Activated CD4-positive, alpha-beta T cell treated with anti-CD3 and anti-CD28 coated beads for 36 hours (primary cell): ENCODE data around the gene DNAJB11. TPM values are rescaled to one million over a fixed set of nuclear protein-coding genes. Genes with fewer than 3 reads are reported as not detected.

Source experiments
- ATAC-seq: fragments of 200-7000 bp; cut with Tn5 transposase; one replicate; pipeline ENCODE4 v1.10.0; 2021; ENCODE audit warnings: mild to moderate bottlenecking, moderate library complexity
- CTCF ChIA-PET: fragments of 350-600 bp; sonication (Branson Sonifier 250); formaldehyde crosslinking; loops from one replicate; lab custom pipeline; 2021; ENCODE audit warnings: antibody characterized with exemption; lab: Charles Lee
- POLR2A ChIA-PET: fragments of 350-600 bp; sonication (Branson Sonifier 250); formaldehyde crosslinking; loops from one replicate; lab custom pipeline; 2021; ENCODE audit warnings: antibody characterized with exemption, inconsistent platforms; lab: Charles Lee
- DNase-seq: peaks from one replicate; pipeline ENCODE4 v3.0.0-alpha.2; 2020
- H3K27ac Mint-ChIP-seq: one replicate; pipeline ENCODE4 v1.8.0; 2021; ENCODE audit warnings: mixed read lengths
- H3K27me3 Mint-ChIP-seq: one replicate; pipeline ENCODE4 v1.8.0; 2021; ENCODE audit warnings: mixed read lengths
- H3K36me3 Mint-ChIP-seq: one replicate; pipeline ENCODE4 v1.8.0; 2021; ENCODE audit warnings: low read depth, mixed read lengths
- H3K4me1 Mint-ChIP-seq: one replicate; pipeline ENCODE4 v1.8.0; 2021; ENCODE audit warnings: mixed read lengths
- H3K4me3 Mint-ChIP-seq: one replicate; pipeline ENCODE4 v1.8.0; 2021; ENCODE audit warnings: mild to moderate bottlenecking, moderate library complexity, mixed read lengths
- H3K9me3 Mint-ChIP-seq: one replicate; pipeline ENCODE4 v1.8.0; 2021; ENCODE audit warnings: low read depth, mixed read lengths
- intact Hi-C, 2 experiments: fragments of 100-400 bp; cut with DNase I in 1 of 2; cut with micrococcal nuclease in 1 of 2; formaldehyde crosslinking; loops; one replicate each; pipeline versions ENCODE4 v1.14.2 to v1.15.1; 2022 to 2024; cut with DNase I, micrococcal nuclease
- total RNA-seq, 2 experiments: library from RNA; stranded (reverse); gene quantifications; one replicate each; pipeline ENCODE4 v1.2.3, GENCODE V29; 2021

Gene DNAJB11
- total RNA-seq, 2 experiments from 2014 or later = 30.9 to 36.6 TPM

GRCh38 chr3:186605561-186606545, 35.3 kb downstream of the DNAJB11 start:
- Mint-ChIP-seq H3K27me3 (no peaks in the 10 kb centered on the region), H3K4me3 (no peak overlapping the region), H3K27ac (no peak overlapping the region), H3K9me3 (no peaks in the 10 kb centered on the region), H3K4me1 (no peaks in the 10 kb centered on the region), H3K36me3 (no peaks in the 10 kb centered on the region)
- intact Hi-C loops = no loop called here
- no peak for DNase-seq
- no peak for ATAC-seq
- CTCF ChIA-PET = interaction anchor here (0.7 to 6.2 kb wide), 3 partner anchors 9 to 1037 kb away, joined by 3 to 28 read pairs (median 19); no protein-coding TSS in a partner anchor
- POLR2A ChIA-PET = no interaction called here

DNA sequence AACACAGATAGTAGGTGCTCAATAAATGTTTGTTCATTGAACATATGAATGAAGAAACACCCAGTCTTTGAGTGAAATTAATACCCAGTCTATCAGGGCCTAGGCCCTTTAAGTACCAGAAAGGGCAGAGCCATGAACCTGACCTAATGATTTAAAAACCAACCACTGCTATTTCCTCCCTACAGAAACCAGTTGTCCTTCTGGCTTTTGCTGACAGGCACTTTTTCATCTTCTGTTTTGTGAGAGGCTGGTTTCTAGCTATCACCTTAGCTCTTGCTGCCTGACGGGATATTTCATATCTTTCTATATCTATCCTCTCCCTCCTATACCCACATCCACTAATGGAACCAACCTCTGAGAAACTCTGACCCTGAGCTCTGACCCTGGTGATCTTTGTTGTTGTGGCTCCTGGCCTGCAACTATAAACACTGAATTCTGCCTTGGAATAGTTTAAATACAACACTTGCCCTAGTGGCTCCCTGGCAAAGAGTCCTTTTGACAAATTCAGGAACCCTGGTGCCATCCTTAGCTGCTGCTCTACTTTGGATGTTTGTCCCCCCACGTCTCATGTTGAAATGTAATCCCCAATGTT, 38.2 kb downstream of the DNAJB11 start:
- POLR2A ChIA-PET = interaction anchor here (0.6 to 0.9 kb wide), 2 partner anchors 15 to 696 kb away, joined by 3 read pairs; no protein-coding TSS in a partner anchor
- H3K27ac Mint-ChIP-seq = no peak overlapping the region

DNA sequence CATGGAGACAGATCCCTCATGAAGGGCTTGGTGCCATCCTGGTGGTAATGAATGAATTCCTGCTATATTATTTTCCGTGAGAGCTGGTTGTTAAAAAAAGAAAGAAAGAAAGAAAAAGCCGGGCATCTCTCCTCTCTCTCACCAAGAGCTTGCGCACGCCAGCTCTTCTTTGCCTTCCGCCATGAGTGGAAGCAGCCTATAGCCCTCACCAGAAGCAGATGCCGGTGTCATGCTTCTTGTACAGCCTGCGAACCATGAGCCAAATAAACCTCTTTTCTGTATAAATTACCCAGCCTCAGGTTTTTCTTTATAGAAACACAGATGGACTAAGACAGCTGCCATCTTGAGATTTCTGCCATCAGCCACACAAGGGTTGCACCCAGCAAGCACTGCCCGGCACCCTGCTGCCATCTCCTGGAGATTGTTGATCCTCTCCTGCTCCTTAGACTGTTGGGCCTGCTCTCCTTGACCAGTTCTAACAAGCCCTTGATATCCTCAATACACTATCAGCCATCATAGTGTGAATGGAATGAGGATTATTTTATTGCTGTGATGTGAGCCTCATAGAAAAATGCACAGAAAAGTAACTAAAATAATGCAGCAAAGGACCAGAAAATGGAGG, 38.8 kb downstream of the DNAJB11 start:
- peak; percentile 51 for ATAC-seq
- peak; percentile 51 for DNase-seq
- Mint-ChIP-seq H3K4me3 (no peak overlapping the region), H3K4me1 (peaks cover 1% of the 10 kb centered on the region), H3K9me3 (no peaks in the 10 kb centered on the region), H3K27me3 (peaks cover 6% of the 10 kb centered on the region), H3K36me3 (no peaks in the 10 kb centered on the region), H3K27ac (no peak overlapping the region)
- CTCF ChIA-PET = interaction anchor here (0.5 to 1.8 kb wide), 11 partner anchors 8 to 666 kb away, joined by 3 to 6 read pairs (median 3); no protein-coding TSS in a partner anchor
- intact Hi-C loops = no loop called here
- POLR2A ChIA-PET = interaction anchor here (0.6 to 0.9 kb wide), 2 partner anchors 15 to 697 kb away, joined by 3 read pairs; no protein-coding TSS in a partner anchor

More for the DNA sequence above, 38.2 kb downstream of the DNAJB11 start:
- Mint-ChIP-seq H3K9me3 (no peaks in the 10 kb centered on the region), H3K4me1 (no peaks in the 10 kb centered on the region), H3K36me3 (no peaks in the 10 kb centered on the region), H3K27me3 (peaks cover 5% of the 10 kb centered on the region), H3K4me3 (no peak overlapping the region)
- DNase-seq (no peak), ATAC-seq (no peak)
- CTCF ChIA-PET = interaction anchor here (0.8 to 1.8 kb wide), 5 partner anchors 8 to 665 kb away, joined by 4 to 6 read pairs (median 5); no protein-coding TSS in a partner anchor
- intact Hi-C loops = no loop called here

DNA sequence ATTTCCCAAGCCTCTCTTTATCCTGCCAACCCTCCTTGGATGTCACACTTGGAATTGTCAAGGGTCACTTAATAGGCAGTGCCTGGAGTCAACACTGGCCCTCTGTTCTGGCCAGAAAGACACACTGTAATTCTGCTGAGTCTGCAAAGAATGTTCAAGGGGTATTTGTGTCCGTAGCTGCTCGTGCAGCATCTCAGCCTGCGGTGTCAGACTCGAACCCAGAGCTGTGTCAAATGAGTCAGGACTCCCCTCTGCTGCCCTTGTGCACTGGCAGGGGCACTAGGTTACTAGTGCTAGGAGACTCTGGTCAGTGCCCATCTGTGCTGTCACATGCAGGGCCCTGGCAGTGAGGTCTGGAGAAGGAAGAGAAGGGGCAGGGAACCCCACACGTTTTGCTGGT, 41.5 kb downstream of the DNAJB11 start:
- intact Hi-C loops = loop anchor here (10.0 kb wide), 2 partner anchors 367 to 553 kb away; no protein-coding TSS in a partner anchor
- H3K36me3 Mint-ChIP-seq = no peaks in the 10 kb centered on the region
- H3K27ac Mint-ChIP-seq = no peak overlapping the region
- ATAC-seq = no peak
- H3K4me3 Mint-ChIP-seq = no peak overlapping the region
- H3K4me1 Mint-ChIP-seq = peaks cover 19% of the 10 kb centered on the region
- peaks cover 10% of the 10 kb centered on the region for H3K27me3 Mint-ChIP-seq
- no peaks in the 10 kb centered on the region for H3K9me3 Mint-ChIP-seq
- DNase-seq = no peak
- POLR2A ChIA-PET = no interaction called here
- CTCF ChIA-PET = interaction anchor here (0.7 to 1.0 kb wide), 4 partner anchors 10 to 206 kb away, joined by 3 read pairs; no protein-coding TSS in a partner anchor

GRCh38 chr3:186612721-186613636, 42.5 kb downstream of the DNAJB11 start, which contains the start of gene AHSG:
Gene AHSG (plus strand): TSS chr3:186613060. CDS start chr3:186613142, 82 bp downstream.
- ATAC-seq = no peak
- ChIA-PET POLR2A (no interaction called here), CTCF (interaction anchor here (0.7 to 5.7 kb wide), 12 partner anchors 11 to 953 kb away, joined by 3 to 90 read pairs (median 4); partner anchors contain the start of gene CRYGS)
- DNase-seq = no peak
- intact Hi-C loops = loop anchor here (10.0 kb wide), 2 partner anchors 368 to 552 kb away; no protein-coding TSS in a partner anchor
- H3K9me3 Mint-ChIP-seq = no peaks in the 10 kb centered on the region
- H3K27ac Mint-ChIP-seq = no peak within 1 kb of the TSS
- no peak within 1 kb of the TSS for H3K4me3 Mint-ChIP-seq
- peaks cover 23% of the 10 kb centered on the region for H3K4me1 Mint-ChIP-seq
- H3K36me3 Mint-ChIP-seq = no peaks in the 10 kb centered on the region
- peaks cover 16% of the 10 kb centered on the region for H3K27me3 Mint-ChIP-seq

DNA sequence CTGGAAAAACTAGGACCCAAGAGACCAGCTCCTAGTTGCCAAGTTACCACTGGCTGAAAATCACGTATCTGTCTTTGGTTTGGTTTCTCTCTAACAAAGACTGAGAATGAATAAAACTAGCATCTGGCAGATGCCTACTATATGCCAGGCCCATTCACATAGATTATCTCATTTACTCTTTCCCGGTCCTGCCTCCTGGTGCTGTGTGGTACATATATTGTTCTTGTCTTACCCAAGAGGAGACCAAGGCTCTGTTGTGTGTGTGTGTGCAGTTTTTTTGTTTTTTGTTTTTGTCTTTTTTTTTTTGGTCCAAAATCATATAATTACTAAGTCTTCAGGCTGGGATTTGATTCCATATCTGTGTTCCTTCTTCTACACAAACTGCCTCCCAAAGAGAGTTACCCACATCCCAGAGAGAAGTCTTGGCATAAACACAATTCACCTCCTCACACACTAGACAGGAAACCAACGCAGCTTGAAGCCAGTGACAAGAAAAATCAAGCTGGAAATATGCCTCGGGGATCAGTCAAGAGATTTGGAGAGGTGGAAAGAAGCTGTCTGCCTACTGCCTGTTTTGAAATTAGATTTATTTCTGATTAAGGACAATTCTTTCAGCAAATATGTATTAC, 43.2 kb downstream of the DNAJB11 start:
- DNase-seq = no peak
- Mint-ChIP-seq H3K9me3 (no peaks in the 10 kb centered on the region), H3K4me3 (no peak overlapping the region), H3K27me3 (peaks cover 24% of the 10 kb centered on the region), H3K4me1 (peaks cover 23% of the 10 kb centered on the region), H3K27ac (no peak overlapping the region), H3K36me3 (no peaks in the 10 kb centered on the region)
- intact Hi-C loops = loop anchor here (1.0 to 10.0 kb wide), 5 partner anchors 43 to 551 kb away; partner anchors contain the start of genes DNAJB11 (in 1 of the 2) and EIF4A2 (in 1 of the 2)
- no peak for ATAC-seq
- ChIA-PET CTCF (interaction anchor here (0.6 to 5.7 kb wide), 28 partner anchors 9 to 954 kb away, joined by 3 to 90 read pairs (median 5); partner anchors contain the start of genes CRYGS and DNAJB11), POLR2A (no interaction called here)

GRCh38 chr3:186614266-186614596, 43.7 kb downstream of the DNAJB11 start:
- ATAC-seq = no peak
- Mint-ChIP-seq H3K4me1 (peaks cover 23% of the 10 kb centered on the region), H3K9me3 (no peaks in the 10 kb centered on the region), H3K4me3 (peak overlapping the region; percentile 37), H3K36me3 (no peaks in the 10 kb centered on the region), H3K27ac (no peak overlapping the region), H3K27me3 (peaks cover 25% of the 10 kb centered on the region)
- intact Hi-C loops = loop anchor here (1.0 to 10.0 kb wide), 5 partner anchors 44 to 551 kb away; partner anchors contain the start of genes DNAJB11 (in 1 of the 2) and EIF4A2 (in 1 of the 2)
- CTCF ChIA-PET = interaction anchor here (0.6 to 5.7 kb wide), 38 partner anchors 10 to 954 kb away, joined by 3 to 90 read pairs (median 5); partner anchors contain the start of genes CRYGS and DNAJB11
- no peak for DNase-seq
- POLR2A ChIA-PET = interaction anchor here (0.7 to 1.1 kb wide), 2 partner anchors 15 to 168 kb away, joined by 3 read pairs; no protein-coding TSS in a partner anchor

GRCh38 chr3:186614597-186615483, 44.3 kb downstream of the DNAJB11 start:
- peak; percentile 85 for DNase-seq
- CTCF ChIA-PET = interaction anchor here (0.6 to 5.7 kb wide), 50 partner anchors 9 to 967 kb away, joined by 3 to 90 read pairs (median 4); partner anchors contain the start of genes CRYGS and DNAJB11
- POLR2A ChIA-PET = interaction anchor here (0.7 to 1.1 kb wide), 3 partner anchors 15 to 207 kb away, joined by 3 read pairs; no protein-coding TSS in a partner anchor
- peak; percentile 50 for ATAC-seq
- H3K4me1 Mint-ChIP-seq = peaks cover 23% of the 10 kb centered on the region
- H3K9me3 Mint-ChIP-seq = no peaks in the 10 kb centered on the region
- H3K27me3 Mint-ChIP-seq = peaks cover 25% of the 10 kb centered on the region
- intact Hi-C loops = loop anchor here (1.0 to 10.0 kb wide), 10 partner anchors 45 to 953 kb away; partner anchors contain the start of genes EIF4A2 (in 2 of the 2), DNAJB11 (in 1 of the 2), ETV5 (in 1 of the 2) and RFC4 (in 1 of the 2)
- no peaks in the 10 kb centered on the region for H3K36me3 Mint-ChIP-seq
- peak overlapping the region; percentile 37 for H3K4me3 Mint-ChIP-seq
- H3K27ac Mint-ChIP-seq = no peak overlapping the region
